Stomach (tissue), 4 donors: Measurements from ENCODE around the gene GLYR1.

Source experiments
- EP300 ChIP-seq: sonication (generic); formaldehyde crosslinking; IDR thresholded peaks from one replicate; pipeline ENCODE4 v1.6.1; 2017; ENCODE audit warnings: antibody characterized with exemption
- POLR2AphosphoS5 ChIP-seq, 3 donors: sonication (generic); formaldehyde crosslinking; IDR thresholded peaks; one replicate each; pipeline ENCODE4 v1.6.1; 2016; ENCODE audit warnings: antibody characterized with exemption in 3 of 3
- TF ChIP-seq, protein P1 (sequence below), 7 experiments: fragments of 450-650 bp in 4 of 7; fragments of 200-600 bp in 3 of 7; sonication (generic) in 3 of 7; IDR thresholded peaks; one replicate each; pipeline ENCODE4 v1.5.1; 2016 to 2019; ENCODE audit warnings: antibody characterized with exemption in 7 of 7, control low read depth in 2 of 7, mild to moderate bottlenecking in 1 of 7

DNA sequence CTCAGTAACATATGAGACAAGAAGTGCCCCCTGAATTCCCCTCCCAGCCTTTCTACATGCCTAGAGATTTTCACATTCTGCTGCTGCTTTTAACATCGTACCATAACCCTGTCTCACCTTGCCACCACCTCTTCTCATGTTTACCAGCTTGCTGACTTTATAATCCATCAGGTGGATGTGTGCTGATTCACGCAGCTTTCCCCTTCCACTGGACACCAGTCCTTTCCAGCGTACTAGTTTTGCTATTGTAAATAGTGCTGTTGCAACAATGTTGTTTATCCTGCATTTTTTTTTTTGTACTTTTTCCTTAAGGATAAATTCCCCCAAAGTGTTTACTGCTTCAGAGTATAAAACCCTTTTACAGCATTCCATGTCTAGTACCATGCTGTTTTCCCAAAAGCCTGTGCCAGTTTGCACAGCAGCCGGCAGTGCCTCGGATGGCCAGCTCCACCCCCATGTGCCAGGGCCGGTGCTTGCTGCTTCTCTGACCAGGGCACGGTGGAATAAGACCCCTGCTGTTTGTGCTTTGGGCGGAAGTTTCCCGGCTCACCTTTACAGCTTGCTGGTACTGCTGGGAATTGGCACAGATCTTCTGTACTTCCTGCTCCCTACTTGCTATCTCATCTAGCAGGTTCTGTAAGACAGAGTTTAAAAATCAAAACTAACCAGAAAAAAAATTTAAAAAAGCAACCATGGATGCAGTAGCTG, 41.5 kb upstream of the GLYR1 start:
- TF ChIP-seq, protein P1, sequence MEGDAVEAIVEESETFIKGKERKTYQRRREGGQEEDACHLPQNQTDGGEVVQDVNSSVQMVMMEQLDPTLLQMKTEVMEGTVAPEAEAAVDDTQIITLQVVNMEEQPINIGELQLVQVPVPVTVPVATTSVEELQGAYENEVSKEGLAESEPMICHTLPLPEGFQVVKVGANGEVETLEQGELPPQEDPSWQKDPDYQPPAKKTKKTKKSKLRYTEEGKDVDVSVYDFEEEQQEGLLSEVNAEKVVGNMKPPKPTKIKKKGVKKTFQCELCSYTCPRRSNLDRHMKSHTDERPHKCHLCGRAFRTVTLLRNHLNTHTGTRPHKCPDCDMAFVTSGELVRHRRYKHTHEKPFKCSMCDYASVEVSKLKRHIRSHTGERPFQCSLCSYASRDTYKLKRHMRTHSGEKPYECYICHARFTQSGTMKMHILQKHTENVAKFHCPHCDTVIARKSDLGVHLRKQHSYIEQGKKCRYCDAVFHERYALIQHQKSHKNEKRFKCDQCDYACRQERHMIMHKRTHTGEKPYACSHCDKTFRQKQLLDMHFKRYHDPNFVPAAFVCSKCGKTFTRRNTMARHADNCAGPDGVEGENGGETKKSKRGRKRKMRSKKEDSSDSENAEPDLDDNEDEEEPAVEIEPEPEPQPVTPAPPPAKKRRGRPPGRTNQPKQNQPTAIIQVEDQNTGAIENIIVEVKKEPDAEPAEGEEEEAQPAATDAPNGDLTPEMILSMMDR (IDR thresholded peaks at IDR 0.05) = no peak
- TF ChIP-seq POLR2AphosphoS5 (IDR thresholded peaks at IDR 0.05) (no peak), EP300 (no peak)
